ENCODE measurements around the gene IFT27.

- no peak for TF ChIP-seq CTCF (conservative IDR thresholded peaks at IDR 0.05; ENCODE audit: low read depth, low read length)
- TF ChIP-seq EZH2 (IDR thresholded peaks at IDR 0.05; ENCODE audit: low read length, unreplicated experiment) = no peak
- TF ChIP-seq EZH2phosphoT487 (IDR thresholded peaks at IDR 0.05; ENCODE audit: borderline replicate concordance, low read length) = no peak
These were observed 18.9 kb downstream of the IFT27 start for GRCh38 chr22:36756746-36757655.
